Measurements from ENCODE around the gene MRPL28. TPM values are rescaled to one million over a fixed set of nuclear protein-coding genes. Genes with fewer than 3 reads are reported as not detected.
A peak's percentile ranks its signal among the peaks of the same experiment; 100 is the strongest.

MRPL28 gene
- total RNA-seq, 1 donor from 2014 or later: 82.2 TPM

DNA sequence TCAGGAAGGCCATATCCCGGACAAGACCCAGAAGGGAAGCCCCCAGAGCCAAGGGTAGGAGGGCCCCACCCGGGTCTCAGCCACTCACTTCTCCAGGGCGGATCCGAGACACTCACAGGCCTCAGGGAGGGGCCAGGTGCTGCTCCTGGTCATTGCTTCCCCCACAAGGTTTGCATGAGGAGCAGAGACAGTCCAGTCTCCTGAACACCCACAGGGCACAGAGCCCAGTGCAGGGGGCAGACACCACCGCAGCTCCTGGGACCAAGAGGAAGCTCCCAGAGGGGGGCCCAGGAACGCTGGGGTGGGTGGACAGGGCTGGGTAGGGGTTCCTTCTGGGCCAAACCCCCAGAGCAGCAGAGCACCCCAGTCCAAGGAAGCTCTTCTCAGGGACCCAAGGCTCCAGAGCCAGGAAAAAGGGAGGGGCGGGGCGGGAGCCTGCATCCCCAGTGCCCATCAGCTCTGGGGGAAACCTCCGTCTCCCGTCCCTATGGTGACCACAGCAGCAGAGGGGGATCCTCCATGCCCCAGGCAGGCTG lies 709 bp upstream of the MRPL28 start:
- no peak overlapping the region for H2AFZ ChIP-seq (replicated peaks)
- no peaks in the 10 kb centered on the region for H3K36me3 ChIP-seq
- H3K4me1 Mint-ChIP-seq: peaks cover 9% of the 10 kb centered on the region
- H3K4me3 Mint-ChIP-seq: peak overlapping the region; percentile 92
- H3K27ac ChIP-seq: no peak overlapping the region
- H3K27me3 ChIP-seq: no peaks in the 10 kb centered on the region
- DNase-seq (ENCODE audit: low spot score): no peak
- H3K36me3 Mint-ChIP-seq: peaks cover 4% of the 10 kb centered on the region
- H3K4me2 ChIP-seq: peak overlapping the region; percentile 74
- peak overlapping the region; percentile 83 for H3K27ac Mint-ChIP-seq
- H3F3A ChIP-seq (ENCODE audit: low read depth): peaks cover 5% of the 10 kb centered on the region
- peaks cover 4% of the 10 kb centered on the region for H3K4me1 ChIP-seq
- no peaks in the 10 kb centered on the region for H3K79me2 ChIP-seq (ENCODE audit: low read depth)
- no peaks in the 10 kb centered on the region for H3K9me3 ChIP-seq (ENCODE audit: low read depth)
- peaks cover 3% of the 10 kb centered on the region for H3K27me3 Mint-ChIP-seq (ENCODE audit: insufficient read depth, low read depth)
- no peaks in the 10 kb centered on the region for H3K9me3 Mint-ChIP-seq
- TF ChIP-seq EZH2 (IDR thresholded peaks at IDR 0.05) (no peak), EZH2phosphoT487 (IDR thresholded peaks at IDR 0.05) (no peak)
- TF ChIP-seq, protein P1, sequence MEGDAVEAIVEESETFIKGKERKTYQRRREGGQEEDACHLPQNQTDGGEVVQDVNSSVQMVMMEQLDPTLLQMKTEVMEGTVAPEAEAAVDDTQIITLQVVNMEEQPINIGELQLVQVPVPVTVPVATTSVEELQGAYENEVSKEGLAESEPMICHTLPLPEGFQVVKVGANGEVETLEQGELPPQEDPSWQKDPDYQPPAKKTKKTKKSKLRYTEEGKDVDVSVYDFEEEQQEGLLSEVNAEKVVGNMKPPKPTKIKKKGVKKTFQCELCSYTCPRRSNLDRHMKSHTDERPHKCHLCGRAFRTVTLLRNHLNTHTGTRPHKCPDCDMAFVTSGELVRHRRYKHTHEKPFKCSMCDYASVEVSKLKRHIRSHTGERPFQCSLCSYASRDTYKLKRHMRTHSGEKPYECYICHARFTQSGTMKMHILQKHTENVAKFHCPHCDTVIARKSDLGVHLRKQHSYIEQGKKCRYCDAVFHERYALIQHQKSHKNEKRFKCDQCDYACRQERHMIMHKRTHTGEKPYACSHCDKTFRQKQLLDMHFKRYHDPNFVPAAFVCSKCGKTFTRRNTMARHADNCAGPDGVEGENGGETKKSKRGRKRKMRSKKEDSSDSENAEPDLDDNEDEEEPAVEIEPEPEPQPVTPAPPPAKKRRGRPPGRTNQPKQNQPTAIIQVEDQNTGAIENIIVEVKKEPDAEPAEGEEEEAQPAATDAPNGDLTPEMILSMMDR (IDR thresholded peaks at IDR 0.05): no peak
- H3K4me3 ChIP-seq: peak overlapping the region; percentile 46
- peaks cover 14% of the 10 kb centered on the region for H4K20me1 ChIP-seq (ENCODE audit: low read depth)
- H3K9ac ChIP-seq: no peak overlapping the region

DNA sequence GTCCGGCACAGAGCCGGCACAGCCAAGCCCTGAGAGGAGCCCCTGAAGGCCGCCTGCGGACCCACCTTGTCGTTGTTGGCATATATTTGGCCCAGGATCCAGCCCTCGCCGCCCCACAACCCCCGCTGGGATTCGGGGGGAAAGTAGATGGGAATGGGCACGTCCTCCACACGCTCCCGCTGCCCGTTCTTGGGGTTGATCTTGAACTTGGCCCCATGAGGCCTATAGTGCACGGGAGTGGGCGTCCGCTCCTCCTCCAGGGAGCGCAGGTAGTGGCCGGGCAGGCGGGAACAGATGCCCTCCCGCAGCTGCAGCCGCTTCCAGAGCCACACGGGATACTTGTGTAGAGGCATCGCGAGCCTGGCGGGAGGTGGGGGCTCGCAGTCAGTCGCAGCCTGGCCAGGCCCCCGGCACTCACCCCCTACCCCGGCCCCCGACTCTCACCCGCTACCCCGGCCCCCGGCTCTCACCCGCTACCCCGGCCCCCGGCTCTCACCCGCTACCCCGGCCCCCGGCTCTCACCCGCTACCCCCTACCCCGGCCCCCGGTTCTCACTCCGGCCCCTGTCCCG lies 387 bp downstream of the MRPL28 start:
- peaks cover 9% of the 10 kb centered on the region for H3K4me1 Mint-ChIP-seq
- H3K4me2 ChIP-seq: peak overlapping the region; percentile 74
- peak overlapping the region; percentile 46 for H3K4me3 ChIP-seq
- H3K27me3 ChIP-seq: no peaks in the 10 kb centered on the region
- H2AFZ ChIP-seq (replicated peaks): no peak overlapping the region
- H3K4me1 ChIP-seq: peaks cover 4% of the 10 kb centered on the region
- no peak overlapping the region for H3K9ac ChIP-seq
- H3K36me3 ChIP-seq: no peaks in the 10 kb centered on the region
- H3K9me3 ChIP-seq (ENCODE audit: low read depth): no peaks in the 10 kb centered on the region
- H3F3A ChIP-seq (ENCODE audit: low read depth): peaks cover 5% of the 10 kb centered on the region
- peaks cover 14% of the 10 kb centered on the region for H4K20me1 ChIP-seq (ENCODE audit: low read depth)
- peak overlapping the region; percentile 77 for H3K4me3 Mint-ChIP-seq
- DNase-seq (ENCODE audit: low spot score): peak; percentile 47
- no peaks in the 10 kb centered on the region for H3K9me3 Mint-ChIP-seq
- H3K36me3 Mint-ChIP-seq: peaks cover 4% of the 10 kb centered on the region
- no peak overlapping the region for H3K27ac ChIP-seq
- TF ChIP-seq EZH2 (IDR thresholded peaks at IDR 0.05) (no peak), EZH2phosphoT487 (IDR thresholded peaks at IDR 0.05) (no peak)
- TF ChIP-seq, protein P1 (IDR thresholded peaks at IDR 0.05): no peak
- peaks cover 3% of the 10 kb centered on the region for H3K27me3 Mint-ChIP-seq (ENCODE audit: insufficient read depth, low read depth)
- no peaks in the 10 kb centered on the region for H3K79me2 ChIP-seq (ENCODE audit: low read depth)
- H3K27ac Mint-ChIP-seq: no peak overlapping the region

DNA sequence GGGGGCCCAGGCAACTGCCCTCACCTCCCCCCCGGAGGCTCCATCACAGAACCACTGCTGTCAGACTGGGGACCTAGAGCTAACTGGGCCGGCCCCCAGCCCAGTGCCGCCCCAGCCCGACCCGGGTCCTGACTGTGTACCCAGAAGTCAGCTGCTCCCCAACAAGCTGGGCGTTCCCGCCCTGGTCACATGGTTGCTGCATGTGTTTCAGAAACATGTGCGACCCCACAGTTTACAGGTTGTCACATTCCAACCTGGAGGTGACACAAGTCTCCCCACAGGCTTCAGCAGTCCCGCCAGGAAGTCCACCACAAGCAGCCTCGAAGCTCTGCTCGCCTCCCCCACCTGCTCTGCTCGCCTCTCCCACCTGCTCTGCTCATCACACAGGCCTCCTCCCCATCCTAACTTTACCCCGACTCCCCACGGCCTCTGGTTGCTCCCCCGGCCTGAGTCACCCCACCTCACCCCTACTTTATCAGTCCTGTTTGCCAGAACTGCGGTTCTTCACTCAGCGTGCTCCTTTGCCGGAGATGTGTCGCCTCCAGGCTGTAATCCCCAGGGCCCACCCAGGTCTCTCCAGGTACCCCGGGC lies 968 bp downstream of the MRPL28 start:
- H3K4me1 Mint-ChIP-seq: peaks cover 9% of the 10 kb centered on the region
- H3K27me3 Mint-ChIP-seq (ENCODE audit: insufficient read depth, low read depth): peaks cover 3% of the 10 kb centered on the region
- Histone ChIP-seq H3K9me3 (ENCODE audit: low read depth) (no peaks in the 10 kb centered on the region), H3K4me2 (peak overlapping the region; percentile 74), H3F3A (ENCODE audit: low read depth) (peaks cover 5% of the 10 kb centered on the region), H4K20me1 (ENCODE audit: low read depth) (peaks cover 14% of the 10 kb centered on the region), H3K27ac (no peak overlapping the region), H2AFZ (replicated peaks) (no peak overlapping the region), H3K36me3 (no peaks in the 10 kb centered on the region), H3K27me3 (no peaks in the 10 kb centered on the region), H3K4me3 (peak overlapping the region; percentile 46), H3K79me2 (ENCODE audit: low read depth) (no peaks in the 10 kb centered on the region), H3K4me1 (peaks cover 4% of the 10 kb centered on the region), H3K9ac (no peak overlapping the region)
- no peak for DNase-seq (ENCODE audit: low spot score)
- no peak overlapping the region for H3K27ac Mint-ChIP-seq
- H3K36me3 Mint-ChIP-seq: peaks cover 4% of the 10 kb centered on the region
- no peak for TF ChIP-seq EZH2phosphoT487 (IDR thresholded peaks at IDR 0.05)
- TF ChIP-seq, protein P1 (IDR thresholded peaks at IDR 0.05): no peak
- TF ChIP-seq EZH2 (IDR thresholded peaks at IDR 0.05): no peak
- H3K4me3 Mint-ChIP-seq: peak overlapping the region; percentile 77
- H3K9me3 Mint-ChIP-seq: no peaks in the 10 kb centered on the region

Data from neural progenitor cell (in vitro differentiated cells).